Liver (tissue), 2 donors: ENCODE measurements around the gene PARVB.

Experiments
- TF ChIP-seq, protein P1 (sequence below): IDR thresholded peaks from 2 replicates; pipeline ENCODE4 v1.6.1; 2016; ENCODE audit warnings: antibody characterized with exemption
- TF ChIP-seq, protein P2 (sequence below): fragments of 150-350 bp; IDR thresholded peaks from 2 replicates; pipeline ENCODE4 v1.5.1; 2017; ENCODE audit warnings: improper control_type of control experiment, low read depth, low read length; ENCODE audit not compliant: missing input control
- donor health status: healthy.

DNA sequence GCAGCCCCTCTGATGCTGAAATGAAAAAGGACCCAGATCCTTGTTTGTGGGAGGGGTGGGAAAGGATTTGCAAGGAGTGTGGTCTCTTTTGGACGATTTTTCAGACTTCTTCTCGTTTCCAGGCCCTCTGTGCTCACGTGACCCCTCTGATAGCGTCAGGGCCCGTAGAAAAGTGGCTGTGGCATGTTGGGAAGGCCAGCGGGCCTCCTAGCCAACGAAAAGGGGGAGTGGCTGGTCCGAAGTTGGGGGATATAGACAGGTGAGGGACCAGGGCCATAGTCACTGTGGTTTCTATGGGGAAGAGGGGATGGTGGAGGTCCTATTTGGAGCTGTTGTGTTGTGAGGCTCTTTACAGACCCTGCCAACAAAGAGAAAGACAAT is 6.6 kb downstream of the PARVB start:
- TF ChIP-seq, protein P1, sequence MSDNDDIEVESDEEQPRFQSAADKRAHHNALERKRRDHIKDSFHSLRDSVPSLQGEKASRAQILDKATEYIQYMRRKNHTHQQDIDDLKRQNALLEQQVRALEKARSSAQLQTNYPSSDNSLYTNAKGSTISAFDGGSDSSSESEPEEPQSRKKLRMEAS: no peak
- TF ChIP-seq, protein P2, sequence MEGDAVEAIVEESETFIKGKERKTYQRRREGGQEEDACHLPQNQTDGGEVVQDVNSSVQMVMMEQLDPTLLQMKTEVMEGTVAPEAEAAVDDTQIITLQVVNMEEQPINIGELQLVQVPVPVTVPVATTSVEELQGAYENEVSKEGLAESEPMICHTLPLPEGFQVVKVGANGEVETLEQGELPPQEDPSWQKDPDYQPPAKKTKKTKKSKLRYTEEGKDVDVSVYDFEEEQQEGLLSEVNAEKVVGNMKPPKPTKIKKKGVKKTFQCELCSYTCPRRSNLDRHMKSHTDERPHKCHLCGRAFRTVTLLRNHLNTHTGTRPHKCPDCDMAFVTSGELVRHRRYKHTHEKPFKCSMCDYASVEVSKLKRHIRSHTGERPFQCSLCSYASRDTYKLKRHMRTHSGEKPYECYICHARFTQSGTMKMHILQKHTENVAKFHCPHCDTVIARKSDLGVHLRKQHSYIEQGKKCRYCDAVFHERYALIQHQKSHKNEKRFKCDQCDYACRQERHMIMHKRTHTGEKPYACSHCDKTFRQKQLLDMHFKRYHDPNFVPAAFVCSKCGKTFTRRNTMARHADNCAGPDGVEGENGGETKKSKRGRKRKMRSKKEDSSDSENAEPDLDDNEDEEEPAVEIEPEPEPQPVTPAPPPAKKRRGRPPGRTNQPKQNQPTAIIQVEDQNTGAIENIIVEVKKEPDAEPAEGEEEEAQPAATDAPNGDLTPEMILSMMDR: no peak
